ENCODE data around the gene SLC25A30. TPM values are rescaled to one million over a fixed set of nuclear protein-coding genes. Genes with fewer than 3 reads are reported as not detected.

SLC25A30 gene
- total and polyA plus RNA-seq, 2 of the 13 experiments (the other 11 are each of a cell fraction or from before 2014, with no cell fraction given) = 19.6 to 22.5 TPM

GRCh38 chr13:45447050-45447661 lies 29.0 kb upstream of the SLC25A30 start (continued):
- TF ChIP-seq SRY (CRISPR knock-in tag; IDR thresholded peaks at IDR 0.05) (0 out of 2 replicates have a peak, but pooled peaks have one; percentile 47), RNF219 (CRISPR knock-in tag; IDR thresholded peaks at IDR 0.05) (no peak), ZNF10 (CRISPR knock-in tag; IDR thresholded peaks at IDR 0.05; ENCODE audit: borderline replicate concordance, low read depth) (no peak), CEBPZ (IDR thresholded peaks at IDR 0.05; ENCODE audit: low read length) (no peak), PLRG1 (conservative IDR thresholded peaks at IDR 0.05) (no peak), ELF3 (CRISPR knock-in tag; IDR thresholded peaks at IDR 0.05) (peak; percentile 56), KDM4B (CRISPR knock-in tag; IDR thresholded peaks at IDR 0.05) (peak; percentile 68; the same call in 1 of the 2 replicates), REST (IDR thresholded peaks at IDR 0.05; ENCODE audit: borderline replicate concordance in 1 of 2, low read depth in 1 of 2, low read length in 2 of 2) (no peak), ZNF274 (CRISPR knock-in tag; IDR thresholded peaks at IDR 0.05) (0 out of 2 replicates have a peak, but pooled peaks have one; percentile 25), ZNF605 (CRISPR knock-in tag; IDR thresholded peaks at IDR 0.05) (peak; percentile 45; the same call in 1 of the 2 replicates), ZBTB3 (CRISPR knock-in tag; IDR thresholded peaks at IDR 0.05; ENCODE audit: borderline replicate concordance, low read depth) (no peak), USF2 (IDR thresholded peaks at IDR 0.05; ENCODE audit: low read depth, low read length) (no peak), USF2 (CRISPR knock-in tag; IDR thresholded peaks at IDR 0.05; ENCODE audit: borderline replicate concordance) (no peak)

All from HepG2 (cell line).